Hepatocyte (in vitro differentiated cells): ENCODE results near the gene SHF. TPM values are rescaled to one million over a fixed set of nuclear protein-coding genes. Genes with fewer than 3 reads are reported as not detected.

ENCODE experiments used
- DNase-seq: peaks from one replicate; pipeline ENCODE4 v3.0.0-alpha.2; 2016; ENCODE audit warnings: low spot score
- H2AFZ ChIP-seq: fragments of 200-600 bp; sonication (generic); 2 replicates; pipeline ENCODE4 v1.6.0; 2016; ENCODE audit warnings: antibody characterized with exemption, mild to moderate bottlenecking
- H3K27ac ChIP-seq: fragments of 200-600 bp; sonication (generic); 2 replicates; pipeline ENCODE4 v1.5.1; 2016; ENCODE audit warnings: mild to moderate bottlenecking
- H3K27me3 ChIP-seq: fragments of 200-600 bp; sonication (generic); 2 replicates; pipeline ENCODE4 v1.6.1; 2016
- H3K36me3 ChIP-seq: fragments of 200-600 bp; sonication (generic); replicated peaks from 2 replicates; pipeline ENCODE4 v1.5.1; 2016; ENCODE audit warnings: low read depth; ENCODE audit not compliant: insufficient read depth
- H3K4me1 ChIP-seq: fragments of 200-600 bp; sonication (generic); 2 replicates; pipeline ENCODE4 v1.5.1; 2016; ENCODE audit warnings: mild to moderate bottlenecking, moderate library complexity; ENCODE audit not compliant: insufficient read depth
- H3K4me2 ChIP-seq: fragments of 200-600 bp; sonication (generic); 2 replicates; pipeline ENCODE4 v1.6.0; 2016
- H3K4me3 ChIP-seq: fragments of 200-600 bp; sonication (generic); 2 replicates; pipeline ENCODE4 v1.5.1; 2016; ENCODE audit warnings: mild to moderate bottlenecking
- H3K79me2 ChIP-seq: fragments of 200-600 bp; sonication (generic); 2 replicates; pipeline ENCODE4 v1.6.0; 2017; ENCODE audit warnings: mild to moderate bottlenecking
- H3K9me2 ChIP-seq: fragments of 200-600 bp; sonication (generic); replicated peaks from 2 replicates; pipeline ENCODE4 v1.6.0; 2017; ENCODE audit warnings: mild to moderate bottlenecking; ENCODE audit not compliant: insufficient read depth
- H3K9me3 ChIP-seq: fragments of 200-600 bp; sonication (generic); 2 replicates; pipeline ENCODE4 v1.5.1; 2016; ENCODE audit warnings: low read depth, mild to moderate bottlenecking
- H4K20me1 ChIP-seq: fragments of 200-600 bp; sonication (generic); 2 replicates; pipeline ENCODE4 v1.6.0; 2016; ENCODE audit warnings: mild to moderate bottlenecking; ENCODE audit not compliant: insufficient read depth, poor library complexity, severe bottlenecking
- EZH2 ChIP-seq: fragments of 200-600 bp; sonication (generic); IDR thresholded peaks from 2 replicates; pipeline ENCODE4 v1.6.1; 2016; ENCODE audit warnings: antibody characterized with exemption, mild to moderate bottlenecking, borderline replicate concordance
- EZH2phosphoT487 ChIP-seq: fragments of 200-600 bp; sonication (generic); IDR thresholded peaks from one replicate; pipeline ENCODE4 v1.6.1; 2018; ENCODE audit warnings: antibody characterized with exemption, mild to moderate bottlenecking, low read depth, moderate library complexity; ENCODE audit not compliant: unreplicated experiment, severe bottlenecking
- WGBS: methylation state at CpG from one replicate; pipeline ENCODE4 v1.1.6; 2016; ENCODE audit warnings: low lambda C conversion rate; ENCODE audit errors: missing lambda C conversion rate; 5-methylcytosine and 5-hydroxymethylcytosine counted together
- polyA plus RNA-seq: library from polyadenylated mRNA; unstranded; fragments of >200 nt; fragmentation: Nextera tagmentation; extraction: Ambion mirVana; gene quantifications from 2 replicates; pipeline ENCODE4 v1.2.1, GENCODE V29; 2016
- total RNA-seq: library from RNA; depleted of rRNA; stranded (reverse); fragments of >200 nt; gene quantifications from 2 replicates; pipeline ENCODE4 v1.2.3, GENCODE V29; 2014
- TF ChIP-seq, protein P1 (sequence below): fragments of 200-600 bp; sonication (generic); IDR thresholded peaks from 2 replicates; pipeline ENCODE4 v1.5.1; 2016; ENCODE audit warnings: antibody characterized with exemption, mild to moderate bottlenecking; ENCODE audit not compliant: poor library complexity

The SHF gene
- total and polyA plus RNA-seq, 2 experiments from 2014 or later, result 13.3 to 15.0 TPM

DNA sequence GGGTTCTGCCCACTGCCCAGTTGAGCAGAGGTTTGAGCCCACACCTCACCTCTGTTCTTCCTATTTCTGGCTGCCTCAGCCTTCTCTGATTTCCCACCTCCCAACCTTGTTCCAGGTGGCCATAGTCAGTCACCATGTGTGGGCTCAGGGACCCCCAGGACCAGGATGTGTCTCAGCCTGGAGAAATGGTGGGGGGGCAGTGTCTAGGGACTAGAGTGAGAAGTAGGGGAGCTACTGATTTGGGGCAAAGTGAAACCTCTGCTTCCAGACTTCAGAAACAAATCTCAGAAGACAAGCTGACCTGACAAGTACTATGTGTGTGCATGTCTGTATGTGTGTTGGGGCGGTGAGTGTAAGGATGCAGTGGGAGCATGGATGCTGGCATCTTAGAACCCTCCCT, 22.9 kb downstream of the SHF start:
- Histone ChIP-seq H3K79me2 (peaks cover 8% of the 10 kb centered on the region), H3K9me3 (no peaks in the 10 kb centered on the region), H2AFZ (no peak overlapping the region), H3K9me2 (no peaks in the 10 kb centered on the region), H3K27me3 (no peaks in the 10 kb centered on the region), H3K4me2 (no peak overlapping the region), H4K20me1 (no peaks in the 10 kb centered on the region), H3K4me1 (peaks cover 28% of the 10 kb centered on the region), H3K36me3 (no peaks in the 10 kb centered on the region), H3K27ac (no peak overlapping the region), H3K4me3 (no peak overlapping the region)
- TF ChIP-seq EZH2phosphoT487 (no peak), EZH2 (no peak)
- TF ChIP-seq, protein P1, sequence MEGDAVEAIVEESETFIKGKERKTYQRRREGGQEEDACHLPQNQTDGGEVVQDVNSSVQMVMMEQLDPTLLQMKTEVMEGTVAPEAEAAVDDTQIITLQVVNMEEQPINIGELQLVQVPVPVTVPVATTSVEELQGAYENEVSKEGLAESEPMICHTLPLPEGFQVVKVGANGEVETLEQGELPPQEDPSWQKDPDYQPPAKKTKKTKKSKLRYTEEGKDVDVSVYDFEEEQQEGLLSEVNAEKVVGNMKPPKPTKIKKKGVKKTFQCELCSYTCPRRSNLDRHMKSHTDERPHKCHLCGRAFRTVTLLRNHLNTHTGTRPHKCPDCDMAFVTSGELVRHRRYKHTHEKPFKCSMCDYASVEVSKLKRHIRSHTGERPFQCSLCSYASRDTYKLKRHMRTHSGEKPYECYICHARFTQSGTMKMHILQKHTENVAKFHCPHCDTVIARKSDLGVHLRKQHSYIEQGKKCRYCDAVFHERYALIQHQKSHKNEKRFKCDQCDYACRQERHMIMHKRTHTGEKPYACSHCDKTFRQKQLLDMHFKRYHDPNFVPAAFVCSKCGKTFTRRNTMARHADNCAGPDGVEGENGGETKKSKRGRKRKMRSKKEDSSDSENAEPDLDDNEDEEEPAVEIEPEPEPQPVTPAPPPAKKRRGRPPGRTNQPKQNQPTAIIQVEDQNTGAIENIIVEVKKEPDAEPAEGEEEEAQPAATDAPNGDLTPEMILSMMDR, result no peak
- WGBS, result 100% methylated on average over 1 of the region's 1 CpG
- DNase-seq, result no peak

DNA sequence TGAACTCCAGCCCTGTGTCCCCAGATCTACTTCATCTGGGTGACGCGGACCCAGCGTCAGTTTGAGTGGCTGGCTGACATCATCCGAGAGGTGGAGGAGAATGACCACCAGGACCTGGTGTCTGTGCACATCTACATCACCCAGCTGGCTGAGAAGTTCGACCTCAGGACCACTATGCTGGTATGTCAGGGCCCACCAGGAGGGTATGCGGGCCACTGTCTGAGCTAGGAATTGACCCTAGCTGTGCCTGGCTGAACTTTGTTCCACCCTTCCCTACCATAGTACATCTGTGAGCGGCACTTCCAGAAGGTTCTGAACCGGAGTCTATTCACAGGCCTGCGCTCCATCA, 24.3 kb downstream of the SHF start:
- no peaks in the 10 kb centered on the region for H4K20me1 ChIP-seq
- no peak for TF ChIP-seq EZH2
- TF ChIP-seq EZH2phosphoT487, result no peak
- TF ChIP-seq, protein P1, result no peak
- 86% methylated on average over 9 of the region's 9 CpGs for WGBS

GRCh38 chr15:45162771-45163507, 24.8 kb downstream of the SHF start:
- DNase-seq, result peak; percentile 88

More for the DNA sequence above, 24.3 kb downstream of the SHF start:
- no peak overlapping the region for H2AFZ ChIP-seq
- no peak for DNase-seq
- no peak overlapping the region for H3K4me2 ChIP-seq
- H3K9me3 ChIP-seq, result no peaks in the 10 kb centered on the region
- H3K36me3 ChIP-seq, result no peaks in the 10 kb centered on the region
- no peaks in the 10 kb centered on the region for H3K27me3 ChIP-seq
- peaks cover 8% of the 10 kb centered on the region for H3K79me2 ChIP-seq
- H3K9me2 ChIP-seq, result no peaks in the 10 kb centered on the region
- no peak overlapping the region for H3K4me3 ChIP-seq
- H3K27ac ChIP-seq, result peak overlapping the region; percentile 69
- H3K4me1 ChIP-seq, result peaks cover 28% of the 10 kb centered on the region

More at GRCh38 chr15:45162771-45163507, 24.8 kb downstream of the SHF start:
- no peaks in the 10 kb centered on the region for H3K9me3 ChIP-seq
- H3K27ac ChIP-seq, result peak overlapping the region; percentile 69
- no peak overlapping the region for H3K4me2 ChIP-seq
- peaks cover 8% of the 10 kb centered on the region for H3K79me2 ChIP-seq
- H3K36me3 ChIP-seq, result no peaks in the 10 kb centered on the region
- no peak overlapping the region for H2AFZ ChIP-seq
- no peaks in the 10 kb centered on the region for H4K20me1 ChIP-seq
- no peaks in the 10 kb centered on the region for H3K9me2 ChIP-seq
- 7% methylated on average over 7 of the region's 7 CpGs for WGBS
- TF ChIP-seq, protein P1, result peak; percentile 91
- TF ChIP-seq EZH2phosphoT487, result no peak
- H3K4me1 ChIP-seq, result peaks cover 28% of the 10 kb centered on the region
- H3K27me3 ChIP-seq, result no peaks in the 10 kb centered on the region
- H3K4me3 ChIP-seq, result no peak overlapping the region
